ENCODE measurements around the gene COL15A1.

The COL15A1 gene

GRCh38 chr9:99040911-99041582 is 97.3 kb downstream of the COL15A1 start:
- DNase-seq: peak; percentile 85 to 89

- DNase-seq: no peak
These were observed 97.9 kb downstream of the COL15A1 start for GRCh38 chr9:99041618-99042017.

- DNase-seq: no peak
These were observed 98.9 kb downstream of the COL15A1 start for GRCh38 chr9:99042620-99043019.

- DNase-seq: no peak
These were observed 101.1 kb downstream of the COL15A1 start for GRCh38 chr9:99044827-99045226.

- no peak for DNase-seq
These were observed 102.4 kb downstream of the COL15A1 start for GRCh38 chr9:99046068-99046467.

GRCh38 chr9:99046542-99047071 is 102.9 kb downstream of the COL15A1 start:
- DNase-seq: no peak

- no peak for DNase-seq
These were observed 105.5 kb downstream of the COL15A1 start for GRCh38 chr9:99049228-99049627.

GRCh38 chr9:99049641-99050040 is 105.9 kb downstream of the COL15A1 start:
- no peak for DNase-seq

- DNase-seq: no peak
These were observed 106.7 kb downstream of the COL15A1 start for GRCh38 chr9:99050292-99050911.

- DNase-seq: no peak
These were observed 107.2 kb downstream of the COL15A1 start for GRCh38 chr9:99050924-99051323.

- no peak for DNase-seq
These were observed 107.7 kb downstream of the COL15A1 start for GRCh38 chr9:99051406-99051805.

GRCh38 chr9:99051851-99052250 is 108.1 kb downstream of the COL15A1 start:
- no peak for DNase-seq

GRCh38 chr9:99052815-99053715 is 109.4 kb downstream of the COL15A1 start:
- peak; percentile 37 to 52 for DNase-seq

- DNase-seq: no peak
These were observed 110.9 kb downstream of the COL15A1 start for GRCh38 chr9:99054581-99054980.

- no peak for DNase-seq
These were observed 111.7 kb downstream of the COL15A1 start for GRCh38 chr9:99055384-99055783.

- no peak for DNase-seq
These were observed 112.5 kb downstream of the COL15A1 start for GRCh38 chr9:99056186-99056585.

- no peak for DNase-seq
These were observed 113.4 kb downstream of the COL15A1 start for GRCh38 chr9:99056886-99057664.

- DNase-seq: peak; percentile 67 to 79
These were observed 114.2 kb downstream of the COL15A1 start for GRCh38 chr9:99057665-99058625.

- DNase-seq: peak; percentile 89 to 90
These were observed 115.5 kb downstream of the COL15A1 start for GRCh38 chr9:99058964-99059921.

GRCh38 chr9:99060621-99061020 is 116.9 kb downstream of the COL15A1 start:
- DNase-seq: no peak

Measured in Kasumi-1 (cell line).